ENCODE results near the gene PYROXD2.

DNA sequence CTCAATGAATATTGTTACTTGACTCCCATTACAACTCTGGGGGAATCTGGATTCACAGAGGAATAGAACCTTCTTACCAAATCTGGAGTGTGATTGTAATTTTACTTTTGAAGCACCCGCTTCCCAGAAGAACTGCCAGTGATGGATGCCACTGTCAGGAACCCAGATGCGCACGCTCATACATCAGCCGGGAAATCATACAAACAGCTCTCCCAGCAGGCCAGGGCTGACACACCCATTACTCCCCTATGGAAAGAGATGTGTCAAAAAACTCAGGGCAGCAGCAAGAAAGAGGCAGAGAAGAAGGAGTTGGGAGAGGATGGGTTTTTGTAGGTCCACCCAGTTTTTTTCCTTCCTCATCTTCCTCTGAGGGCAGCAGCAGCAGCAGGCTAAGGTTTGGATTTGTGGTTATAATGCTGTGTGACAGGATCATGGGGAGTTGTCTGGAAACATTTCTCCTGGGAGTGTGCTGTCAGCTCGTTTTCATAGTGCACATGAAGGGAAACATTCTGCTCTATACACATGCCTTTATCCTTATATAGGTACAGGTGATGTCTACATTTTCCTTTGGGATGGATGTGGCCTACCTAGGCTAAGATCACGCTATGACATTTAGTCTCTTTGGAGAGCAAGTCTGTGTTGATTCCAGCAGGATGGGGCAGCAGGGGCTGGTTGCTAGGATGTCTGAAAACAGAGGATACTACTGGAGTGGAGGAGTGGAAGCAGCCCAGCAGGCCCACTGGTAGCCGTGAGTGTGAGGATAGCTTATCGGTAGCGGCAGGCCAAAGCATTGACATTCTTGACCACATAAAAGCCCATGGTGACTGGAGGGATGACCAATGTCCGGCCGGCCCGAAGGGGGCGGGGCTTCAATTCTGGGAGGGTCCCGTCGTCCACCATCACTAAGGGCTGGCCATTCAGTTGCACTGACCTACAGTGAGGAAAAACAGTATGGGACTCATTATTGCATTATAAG, 44.1 kb upstream of the PYROXD2 start:
- TF ChIP-seq, protein P1, sequence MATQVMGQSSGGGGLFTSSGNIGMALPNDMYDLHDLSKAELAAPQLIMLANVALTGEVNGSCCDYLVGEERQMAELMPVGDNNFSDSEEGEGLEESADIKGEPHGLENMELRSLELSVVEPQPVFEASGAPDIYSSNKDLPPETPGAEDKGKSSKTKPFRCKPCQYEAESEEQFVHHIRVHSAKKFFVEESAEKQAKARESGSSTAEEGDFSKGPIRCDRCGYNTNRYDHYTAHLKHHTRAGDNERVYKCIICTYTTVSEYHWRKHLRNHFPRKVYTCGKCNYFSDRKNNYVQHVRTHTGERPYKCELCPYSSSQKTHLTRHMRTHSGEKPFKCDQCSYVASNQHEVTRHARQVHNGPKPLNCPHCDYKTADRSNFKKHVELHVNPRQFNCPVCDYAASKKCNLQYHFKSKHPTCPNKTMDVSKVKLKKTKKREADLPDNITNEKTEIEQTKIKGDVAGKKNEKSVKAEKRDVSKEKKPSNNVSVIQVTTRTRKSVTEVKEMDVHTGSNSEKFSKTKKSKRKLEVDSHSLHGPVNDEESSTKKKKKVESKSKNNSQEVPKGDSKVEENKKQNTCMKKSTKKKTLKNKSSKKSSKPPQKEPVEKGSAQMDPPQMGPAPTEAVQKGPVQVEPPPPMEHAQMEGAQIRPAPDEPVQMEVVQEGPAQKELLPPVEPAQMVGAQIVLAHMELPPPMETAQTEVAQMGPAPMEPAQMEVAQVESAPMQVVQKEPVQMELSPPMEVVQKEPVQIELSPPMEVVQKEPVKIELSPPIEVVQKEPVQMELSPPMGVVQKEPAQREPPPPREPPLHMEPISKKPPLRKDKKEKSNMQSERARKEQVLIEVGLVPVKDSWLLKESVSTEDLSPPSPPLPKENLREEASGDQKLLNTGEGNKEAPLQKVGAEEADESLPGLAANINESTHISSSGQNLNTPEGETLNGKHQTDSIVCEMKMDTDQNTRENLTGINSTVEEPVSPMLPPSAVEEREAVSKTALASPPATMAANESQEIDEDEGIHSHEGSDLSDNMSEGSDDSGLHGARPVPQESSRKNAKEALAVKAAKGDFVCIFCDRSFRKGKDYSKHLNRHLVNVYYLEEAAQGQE (IDR thresholded peaks at IDR 0.05; ENCODE audit: insufficient read depth in 1 of 2, low read depth in 2 of 2, low read length in 1 of 2), result no peak
- TF ChIP-seq, protein P2, sequence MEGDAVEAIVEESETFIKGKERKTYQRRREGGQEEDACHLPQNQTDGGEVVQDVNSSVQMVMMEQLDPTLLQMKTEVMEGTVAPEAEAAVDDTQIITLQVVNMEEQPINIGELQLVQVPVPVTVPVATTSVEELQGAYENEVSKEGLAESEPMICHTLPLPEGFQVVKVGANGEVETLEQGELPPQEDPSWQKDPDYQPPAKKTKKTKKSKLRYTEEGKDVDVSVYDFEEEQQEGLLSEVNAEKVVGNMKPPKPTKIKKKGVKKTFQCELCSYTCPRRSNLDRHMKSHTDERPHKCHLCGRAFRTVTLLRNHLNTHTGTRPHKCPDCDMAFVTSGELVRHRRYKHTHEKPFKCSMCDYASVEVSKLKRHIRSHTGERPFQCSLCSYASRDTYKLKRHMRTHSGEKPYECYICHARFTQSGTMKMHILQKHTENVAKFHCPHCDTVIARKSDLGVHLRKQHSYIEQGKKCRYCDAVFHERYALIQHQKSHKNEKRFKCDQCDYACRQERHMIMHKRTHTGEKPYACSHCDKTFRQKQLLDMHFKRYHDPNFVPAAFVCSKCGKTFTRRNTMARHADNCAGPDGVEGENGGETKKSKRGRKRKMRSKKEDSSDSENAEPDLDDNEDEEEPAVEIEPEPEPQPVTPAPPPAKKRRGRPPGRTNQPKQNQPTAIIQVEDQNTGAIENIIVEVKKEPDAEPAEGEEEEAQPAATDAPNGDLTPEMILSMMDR (IDR thresholded peaks at IDR 0.05), result no peak
- TF ChIP-seq POLR2AphosphoS5 (IDR thresholded peaks at IDR 0.05; ENCODE audit: low read depth, low read length) (no peak), TCF7L2 (IDR thresholded peaks at IDR 0.05; ENCODE audit: low read depth, low read length) (no peak), SIN3A (IDR thresholded peaks at IDR 0.05; ENCODE audit: borderline replicate concordance, insufficient read depth, low read depth, low read length) (no peak)
